H1 (cell line): ENCODE results near the gene HOXA11. TPM values are rescaled to one million over a fixed set of nuclear protein-coding genes. Genes with fewer than 3 reads are reported as not detected.

Source experiments
- BRCA1 ChIP-seq: IDR thresholded peaks from 2 replicates; pipeline ENCODE4 v1.6.1; 2012; ENCODE audit warnings: low read depth, low read length, improper control_type of control experiment
- NANOG ChIP-seq: IDR thresholded peaks from 2 replicates; pipeline ENCODE4 v1.6.1; 2011; ENCODE audit warnings: low read length, low read depth, mild to moderate bottlenecking, inconsistent platforms; ENCODE audit not compliant: insufficient read depth, poor library complexity, severe bottlenecking
- POU5F1 ChIP-seq: IDR thresholded peaks from 2 replicates; pipeline ENCODE4 v1.6.1; 2011; ENCODE audit warnings: low read depth, mild to moderate bottlenecking, low read length, moderate library complexity
- SAP30 ChIP-seq: fragments of 300-600 bp; sonication (generic); IDR thresholded peaks from 2 replicates; pipeline ENCODE4 v1.7.1; 2012; ENCODE audit warnings: low read length, moderate library complexity, mild to moderate bottlenecking, inconsistent platforms; ENCODE audit not compliant: insufficient read depth, insufficient replicate concordance
- SP2 ChIP-seq: IDR thresholded peaks from 2 replicates; pipeline ENCODE4 v1.6.1; 2012; ENCODE audit warnings: mild to moderate bottlenecking, low read length, inconsistent platforms
- SP4 ChIP-seq: IDR thresholded peaks from 2 replicates; pipeline ENCODE4 v1.6.1; 2012; ENCODE audit warnings: low read length, inconsistent platforms
- TCF12 ChIP-seq: IDR thresholded peaks from 2 replicates; pipeline ENCODE4 v1.6.1; 2011; ENCODE audit warnings: low read depth, mild to moderate bottlenecking, low read length
- YY1 ChIP-seq: IDR thresholded peaks from 2 replicates; pipeline ENCODE4 v1.6.1; 2011; ENCODE audit warnings: low read depth, mild to moderate bottlenecking, low read length
- polyA plus RNA-seq, 7 experiments: library from polyadenylated mRNA; depleted of rRNA in 3 of 7; stranded (reverse) in 5 of 7; unstranded in 2 of 7; fragments of >200 nt in 5 of 7; fragments of 200-250 nt in 2 of 7; gene quantifications; 1 replicate in 5 of 7; 2 replicates in 1 of 7; 4 replicates in 1 of 7; pipeline versions ENCODE4 v1.2.1 to v1.2.3, GENCODE V29; 2011 to 2013; ENCODE audit warnings: missing spikeins in 2 of 7, mixed read lengths in 2 of 7
- total RNA-seq: library from RNA; stranded (reverse); fragmentation: NEBNext Ultra II Directional; extraction: Animal tissue kit (Norgen Biotek cat#: 25700); gene quantifications from 2 replicates; pipeline ENCODE4 v1.2.1, GENCODE V29; 2021
- TF ChIP-seq, protein P1 (sequence below): fragments of 300-600 bp; sonication (generic); IDR thresholded peaks from 2 replicates; pipeline ENCODE4 v1.7.1; 2012; ENCODE audit warnings: low read length, moderate library complexity, mild to moderate bottlenecking, inconsistent platforms; ENCODE audit not compliant: insufficient replicate concordance
- TF ChIP-seq, protein P2 (sequence below): IDR thresholded peaks from 2 replicates; pipeline ENCODE4 v1.6.1; 2012; ENCODE audit warnings: inconsistent platforms

HOXA11 gene
- total and polyA plus RNA-seq, 2 of the 8 experiments (the other 6 are each of a cell fraction or from before 2014, with no cell fraction given): not detected

DNA sequence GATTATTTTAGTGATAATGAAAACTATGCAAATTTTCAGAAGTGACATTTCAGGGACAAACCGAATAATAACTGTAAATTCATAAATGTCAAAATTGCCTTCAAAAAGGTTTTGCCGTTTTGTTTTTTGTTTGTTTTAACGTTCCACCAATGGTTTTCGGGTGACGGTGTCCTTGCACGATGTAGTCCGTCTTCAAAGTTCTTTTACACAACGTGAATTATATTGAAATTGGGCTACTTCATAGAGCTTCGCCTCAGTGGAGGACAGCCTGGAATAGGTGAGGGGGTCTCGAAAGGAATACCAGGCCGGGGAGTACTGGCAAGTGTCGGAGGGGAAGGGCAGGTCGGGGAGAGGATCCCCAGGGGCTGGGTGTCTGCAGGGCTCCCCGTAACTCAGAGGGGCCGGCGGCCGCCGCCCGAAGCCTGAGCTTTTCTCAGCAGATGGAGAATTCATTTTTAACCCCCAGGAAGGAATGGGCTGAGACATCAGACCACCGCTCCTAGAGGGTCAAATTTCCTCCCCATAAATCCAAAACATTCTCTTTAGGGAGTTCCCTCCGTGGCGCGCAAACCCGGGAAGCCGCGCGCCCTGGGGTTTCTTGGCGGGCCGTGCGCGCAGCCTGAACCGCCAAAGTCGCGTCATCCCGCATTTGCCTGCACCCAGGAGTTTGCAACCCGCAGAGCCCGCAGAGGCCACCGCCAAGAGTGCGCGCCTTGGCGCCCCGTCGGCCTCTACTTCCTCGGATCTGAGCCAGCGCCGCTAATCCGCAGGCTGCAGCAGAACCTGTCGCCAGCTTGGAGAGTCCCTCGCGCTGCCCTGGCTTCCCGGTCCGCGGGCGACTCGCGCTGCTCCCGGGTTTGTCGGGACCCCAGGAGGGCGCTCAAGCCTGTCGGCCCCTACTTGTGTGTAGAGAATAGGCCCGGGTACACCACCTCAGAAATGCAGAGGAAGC, 40.2 kb upstream of the HOXA11 start (continued):
- TF ChIP-seq, protein P1, sequence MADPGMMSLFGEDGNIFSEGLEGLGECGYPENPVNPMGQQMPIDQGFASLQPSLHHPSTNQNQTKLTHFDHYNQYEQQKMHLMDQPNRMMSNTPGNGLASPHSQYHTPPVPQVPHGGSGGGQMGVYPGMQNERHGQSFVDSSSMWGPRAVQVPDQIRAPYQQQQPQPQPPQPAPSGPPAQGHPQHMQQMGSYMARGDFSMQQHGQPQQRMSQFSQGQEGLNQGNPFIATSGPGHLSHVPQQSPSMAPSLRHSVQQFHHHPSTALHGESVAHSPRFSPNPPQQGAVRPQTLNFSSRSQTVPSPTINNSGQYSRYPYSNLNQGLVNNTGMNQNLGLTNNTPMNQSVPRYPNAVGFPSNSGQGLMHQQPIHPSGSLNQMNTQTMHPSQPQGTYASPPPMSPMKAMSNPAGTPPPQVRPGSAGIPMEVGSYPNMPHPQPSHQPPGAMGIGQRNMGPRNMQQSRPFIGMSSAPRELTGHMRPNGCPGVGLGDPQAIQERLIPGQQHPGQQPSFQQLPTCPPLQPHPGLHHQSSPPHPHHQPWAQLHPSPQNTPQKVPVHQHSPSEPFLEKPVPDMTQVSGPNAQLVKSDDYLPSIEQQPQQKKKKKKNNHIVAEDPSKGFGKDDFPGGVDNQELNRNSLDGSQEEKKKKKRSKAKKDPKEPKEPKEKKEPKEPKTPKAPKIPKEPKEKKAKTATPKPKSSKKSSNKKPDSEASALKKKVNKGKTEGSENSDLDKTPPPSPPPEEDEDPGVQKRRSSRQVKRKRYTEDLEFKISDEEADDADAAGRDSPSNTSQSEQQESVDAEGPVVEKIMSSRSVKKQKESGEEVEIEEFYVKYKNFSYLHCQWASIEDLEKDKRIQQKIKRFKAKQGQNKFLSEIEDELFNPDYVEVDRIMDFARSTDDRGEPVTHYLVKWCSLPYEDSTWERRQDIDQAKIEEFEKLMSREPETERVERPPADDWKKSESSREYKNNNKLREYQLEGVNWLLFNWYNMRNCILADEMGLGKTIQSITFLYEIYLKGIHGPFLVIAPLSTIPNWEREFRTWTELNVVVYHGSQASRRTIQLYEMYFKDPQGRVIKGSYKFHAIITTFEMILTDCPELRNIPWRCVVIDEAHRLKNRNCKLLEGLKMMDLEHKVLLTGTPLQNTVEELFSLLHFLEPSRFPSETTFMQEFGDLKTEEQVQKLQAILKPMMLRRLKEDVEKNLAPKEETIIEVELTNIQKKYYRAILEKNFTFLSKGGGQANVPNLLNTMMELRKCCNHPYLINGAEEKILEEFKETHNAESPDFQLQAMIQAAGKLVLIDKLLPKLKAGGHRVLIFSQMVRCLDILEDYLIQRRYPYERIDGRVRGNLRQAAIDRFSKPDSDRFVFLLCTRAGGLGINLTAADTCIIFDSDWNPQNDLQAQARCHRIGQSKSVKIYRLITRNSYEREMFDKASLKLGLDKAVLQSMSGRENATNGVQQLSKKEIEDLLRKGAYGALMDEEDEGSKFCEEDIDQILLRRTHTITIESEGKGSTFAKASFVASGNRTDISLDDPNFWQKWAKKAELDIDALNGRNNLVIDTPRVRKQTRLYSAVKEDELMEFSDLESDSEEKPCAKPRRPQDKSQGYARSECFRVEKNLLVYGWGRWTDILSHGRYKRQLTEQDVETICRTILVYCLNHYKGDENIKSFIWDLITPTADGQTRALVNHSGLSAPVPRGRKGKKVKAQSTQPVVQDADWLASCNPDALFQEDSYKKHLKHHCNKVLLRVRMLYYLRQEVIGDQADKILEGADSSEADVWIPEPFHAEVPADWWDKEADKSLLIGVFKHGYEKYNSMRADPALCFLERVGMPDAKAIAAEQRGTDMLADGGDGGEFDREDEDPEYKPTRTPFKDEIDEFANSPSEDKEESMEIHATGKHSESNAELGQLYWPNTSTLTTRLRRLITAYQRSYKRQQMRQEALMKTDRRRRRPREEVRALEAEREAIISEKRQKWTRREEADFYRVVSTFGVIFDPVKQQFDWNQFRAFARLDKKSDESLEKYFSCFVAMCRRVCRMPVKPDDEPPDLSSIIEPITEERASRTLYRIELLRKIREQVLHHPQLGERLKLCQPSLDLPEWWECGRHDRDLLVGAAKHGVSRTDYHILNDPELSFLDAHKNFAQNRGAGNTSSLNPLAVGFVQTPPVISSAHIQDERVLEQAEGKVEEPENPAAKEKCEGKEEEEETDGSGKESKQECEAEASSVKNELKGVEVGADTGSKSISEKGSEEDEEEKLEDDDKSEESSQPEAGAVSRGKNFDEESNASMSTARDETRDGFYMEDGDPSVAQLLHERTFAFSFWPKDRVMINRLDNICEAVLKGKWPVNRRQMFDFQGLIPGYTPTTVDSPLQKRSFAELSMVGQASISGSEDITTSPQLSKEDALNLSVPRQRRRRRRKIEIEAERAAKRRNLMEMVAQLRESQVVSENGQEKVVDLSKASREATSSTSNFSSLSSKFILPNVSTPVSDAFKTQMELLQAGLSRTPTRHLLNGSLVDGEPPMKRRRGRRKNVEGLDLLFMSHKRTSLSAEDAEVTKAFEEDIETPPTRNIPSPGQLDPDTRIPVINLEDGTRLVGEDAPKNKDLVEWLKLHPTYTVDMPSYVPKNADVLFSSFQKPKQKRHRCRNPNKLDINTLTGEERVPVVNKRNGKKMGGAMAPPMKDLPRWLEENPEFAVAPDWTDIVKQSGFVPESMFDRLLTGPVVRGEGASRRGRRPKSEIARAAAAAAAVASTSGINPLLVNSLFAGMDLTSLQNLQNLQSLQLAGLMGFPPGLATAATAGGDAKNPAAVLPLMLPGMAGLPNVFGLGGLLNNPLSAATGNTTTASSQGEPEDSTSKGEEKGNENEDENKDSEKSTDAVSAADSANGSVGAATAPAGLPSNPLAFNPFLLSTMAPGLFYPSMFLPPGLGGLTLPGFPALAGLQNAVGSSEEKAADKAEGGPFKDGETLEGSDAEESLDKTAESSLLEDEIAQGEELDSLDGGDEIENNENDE: no peak
- TF ChIP-seq BRCA1 (no peak), NANOG (no peak), POU5F1 (no peak), SP2 (no peak), SAP30 (no peak), TCF12 (no peak), SP4 (no peak), YY1 (no peak)
- TF ChIP-seq, protein P2, sequence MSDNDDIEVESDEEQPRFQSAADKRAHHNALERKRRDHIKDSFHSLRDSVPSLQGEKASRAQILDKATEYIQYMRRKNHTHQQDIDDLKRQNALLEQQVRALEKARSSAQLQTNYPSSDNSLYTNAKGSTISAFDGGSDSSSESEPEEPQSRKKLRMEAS: no peak
